A673 (cell line): ENCODE measurements around the gene ASAP2.
"Not testable (repeated sequence)": the region's sequence is repeated elsewhere in the genome, so short reads cannot be mapped to it uniquely, and the experiment has no call there.

ENCODE experiments used
- EZH2 ChIP-seq: fragments of 200-600 bp; sonication (generic); IDR thresholded peaks from 2 replicates; pipeline ENCODE4 v1.6.1; 2017; ENCODE audit warnings: borderline replicate concordance, low read depth, mild to moderate bottlenecking, mixed read lengths, antibody characterized with exemption, low read length; ENCODE audit not compliant: poor library complexity, severe bottlenecking
- TF ChIP-seq, protein P1 (sequence below): fragments of 300-800, 200-600 bp; sonication (generic); conservative IDR thresholded peaks from 2 replicates; pipeline ENCODE4 v1.5.1; 2017; ENCODE audit warnings: low read depth, mild to moderate bottlenecking, antibody characterized with exemption, low read length, moderate library complexity, mixed read lengths

GRCh38 chr2:9267286-9267685, 60.7 kb downstream of the ASAP2 start:
- not testable (repeated sequence) for TF ChIP-seq EZH2
- TF ChIP-seq, protein P1, sequence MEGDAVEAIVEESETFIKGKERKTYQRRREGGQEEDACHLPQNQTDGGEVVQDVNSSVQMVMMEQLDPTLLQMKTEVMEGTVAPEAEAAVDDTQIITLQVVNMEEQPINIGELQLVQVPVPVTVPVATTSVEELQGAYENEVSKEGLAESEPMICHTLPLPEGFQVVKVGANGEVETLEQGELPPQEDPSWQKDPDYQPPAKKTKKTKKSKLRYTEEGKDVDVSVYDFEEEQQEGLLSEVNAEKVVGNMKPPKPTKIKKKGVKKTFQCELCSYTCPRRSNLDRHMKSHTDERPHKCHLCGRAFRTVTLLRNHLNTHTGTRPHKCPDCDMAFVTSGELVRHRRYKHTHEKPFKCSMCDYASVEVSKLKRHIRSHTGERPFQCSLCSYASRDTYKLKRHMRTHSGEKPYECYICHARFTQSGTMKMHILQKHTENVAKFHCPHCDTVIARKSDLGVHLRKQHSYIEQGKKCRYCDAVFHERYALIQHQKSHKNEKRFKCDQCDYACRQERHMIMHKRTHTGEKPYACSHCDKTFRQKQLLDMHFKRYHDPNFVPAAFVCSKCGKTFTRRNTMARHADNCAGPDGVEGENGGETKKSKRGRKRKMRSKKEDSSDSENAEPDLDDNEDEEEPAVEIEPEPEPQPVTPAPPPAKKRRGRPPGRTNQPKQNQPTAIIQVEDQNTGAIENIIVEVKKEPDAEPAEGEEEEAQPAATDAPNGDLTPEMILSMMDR, result not testable (repeated sequence)
